Loucy (cell line): ENCODE data around the gene PKNOX2.

Source experiments
- H2AFZ ChIP-seq: fragments of 200-600 bp; sonication (generic); 2 replicates; pipeline ENCODE4 v1.6.0; 2016; ENCODE audit warnings: antibody characterized with exemption, mild to moderate bottlenecking, low read length, moderate library complexity
- H3F3A ChIP-seq: fragments of 200-600 bp; 2 replicates; pipeline ENCODE4 v1.6.0; 2016; ENCODE audit warnings: antibody characterized with exemption, low read depth, mild to moderate bottlenecking
- H3K27me3 ChIP-seq: fragments of 200-600 bp; sonication (generic); 2 replicates; pipeline ENCODE4 v1.6.1; 2014; ENCODE audit warnings: low read length, mild to moderate bottlenecking; ENCODE audit not compliant: insufficient read depth, poor library complexity, severe bottlenecking
- H3K36me3 ChIP-seq: fragments of 200-600 bp; sonication (generic); 2 replicates; pipeline ENCODE4 v1.6.1; 2016; ENCODE audit warnings: low read length; ENCODE audit not compliant: insufficient read depth
- H3K4me1 ChIP-seq: fragments of 200-600 bp; sonication (generic); 2 replicates; pipeline ENCODE4 v1.5.1; 2014; ENCODE audit warnings: low read length, mild to moderate bottlenecking; ENCODE audit not compliant: insufficient read depth, poor library complexity, severe bottlenecking
- H3K4me2 ChIP-seq: fragments of 200-600 bp; sonication (generic); 2 replicates; pipeline ENCODE4 v1.6.0; 2014; ENCODE audit warnings: antibody characterized with exemption, low read length, low read depth, mild to moderate bottlenecking; ENCODE audit not compliant: poor library complexity, severe bottlenecking
- H3K4me3 ChIP-seq: fragments of 200-600 bp; sonication (generic); 2 replicates; pipeline ENCODE4 v1.5.1; 2014; ENCODE audit warnings: low read length, mild to moderate bottlenecking, mixed read lengths; ENCODE audit not compliant: poor library complexity, severe bottlenecking
- H3K79me2 ChIP-seq: fragments of 200-600 bp; sonication (generic); 2 replicates; pipeline ENCODE4 v1.6.1; 2014; ENCODE audit warnings: low read length; ENCODE audit not compliant: insufficient read depth
- H3K9ac ChIP-seq: fragments of 200-600 bp; sonication (generic); 2 replicates; pipeline ENCODE4 v1.6.0; 2014; ENCODE audit warnings: mild to moderate bottlenecking, low read depth, low read length, moderate library complexity; ENCODE audit not compliant: poor library complexity, severe bottlenecking
- H3K9me2 ChIP-seq: fragments of 200-600 bp; sonication (generic); replicated peaks from 2 replicates; pipeline ENCODE4 v1.6.1; 2016; ENCODE audit warnings: low read depth, low read length, mixed read lengths
- H3K9me3 ChIP-seq: fragments of 200-600 bp; sonication (generic); 2 replicates; pipeline ENCODE4 v1.6.1; 2014; ENCODE audit warnings: mild to moderate bottlenecking, antibody characterized with exemption, low read length, low read depth; ENCODE audit not compliant: insufficient read depth
- H4K20me1 ChIP-seq: fragments of 200-600 bp; sonication (generic); 2 replicates; pipeline ENCODE4 v1.6.0; 2014; ENCODE audit warnings: antibody characterized with exemption, low read length, mild to moderate bottlenecking; ENCODE audit not compliant: insufficient read depth, poor library complexity, severe bottlenecking
- EZH2phosphoT487 ChIP-seq: fragments of 200-600 bp; IDR thresholded peaks from 2 replicates; pipeline ENCODE4 v1.6.1; 2018; ENCODE audit warnings: antibody characterized with exemption, mild to moderate bottlenecking, moderate library complexity, borderline replicate concordance
- TF ChIP-seq, protein P1 (sequence below): fragments of 200-600 bp; sonication (generic); conservative IDR thresholded peaks from 2 replicates; pipeline ENCODE4 v1.5.1; 2014; ENCODE audit warnings: mild to moderate bottlenecking, antibody characterized with exemption, low read length

Gene PKNOX2

GRCh38 chr11:125422681-125423080, 258.1 kb downstream of the PKNOX2 start:
- Histone ChIP-seq H3F3A (no peaks in the 10 kb centered on the region), H3K27me3 (no peaks in the 10 kb centered on the region), H4K20me1 (no peaks in the 10 kb centered on the region), H2AFZ (no peak overlapping the region), H3K4me1 (no peaks in the 10 kb centered on the region), H3K79me2 (no peaks in the 10 kb centered on the region), H3K4me3 (no peak overlapping the region), H3K36me3 (no peaks in the 10 kb centered on the region), H3K4me2 (no peak overlapping the region), H3K9me3 (no peaks in the 10 kb centered on the region), H3K9me2 (no peaks in the 10 kb centered on the region), H3K9ac (no peak overlapping the region)
- TF ChIP-seq, protein P1, sequence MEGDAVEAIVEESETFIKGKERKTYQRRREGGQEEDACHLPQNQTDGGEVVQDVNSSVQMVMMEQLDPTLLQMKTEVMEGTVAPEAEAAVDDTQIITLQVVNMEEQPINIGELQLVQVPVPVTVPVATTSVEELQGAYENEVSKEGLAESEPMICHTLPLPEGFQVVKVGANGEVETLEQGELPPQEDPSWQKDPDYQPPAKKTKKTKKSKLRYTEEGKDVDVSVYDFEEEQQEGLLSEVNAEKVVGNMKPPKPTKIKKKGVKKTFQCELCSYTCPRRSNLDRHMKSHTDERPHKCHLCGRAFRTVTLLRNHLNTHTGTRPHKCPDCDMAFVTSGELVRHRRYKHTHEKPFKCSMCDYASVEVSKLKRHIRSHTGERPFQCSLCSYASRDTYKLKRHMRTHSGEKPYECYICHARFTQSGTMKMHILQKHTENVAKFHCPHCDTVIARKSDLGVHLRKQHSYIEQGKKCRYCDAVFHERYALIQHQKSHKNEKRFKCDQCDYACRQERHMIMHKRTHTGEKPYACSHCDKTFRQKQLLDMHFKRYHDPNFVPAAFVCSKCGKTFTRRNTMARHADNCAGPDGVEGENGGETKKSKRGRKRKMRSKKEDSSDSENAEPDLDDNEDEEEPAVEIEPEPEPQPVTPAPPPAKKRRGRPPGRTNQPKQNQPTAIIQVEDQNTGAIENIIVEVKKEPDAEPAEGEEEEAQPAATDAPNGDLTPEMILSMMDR, result no peak
- TF ChIP-seq EZH2phosphoT487, result no peak

- H3K4me2 ChIP-seq, result no peak overlapping the region
- H2AFZ ChIP-seq, result no peak overlapping the region
- no peaks in the 10 kb centered on the region for H3K36me3 ChIP-seq
- H3K27me3 ChIP-seq, result no peaks in the 10 kb centered on the region
- H4K20me1 ChIP-seq, result no peaks in the 10 kb centered on the region
- no peaks in the 10 kb centered on the region for H3K9me2 ChIP-seq
- no peaks in the 10 kb centered on the region for H3K4me1 ChIP-seq
- no peaks in the 10 kb centered on the region for H3F3A ChIP-seq
- TF ChIP-seq EZH2phosphoT487, result no peak
- TF ChIP-seq, protein P1, result peak; percentile 72
- H3K4me3 ChIP-seq, result no peak overlapping the region
- no peaks in the 10 kb centered on the region for H3K79me2 ChIP-seq
- no peak overlapping the region for H3K9ac ChIP-seq
- no peaks in the 10 kb centered on the region for H3K9me3 ChIP-seq
Observed at GRCh38 chr11:125423247-125423849, 258.8 kb downstream of the PKNOX2 start.

GRCh38 chr11:125425601-125426000, 261.1 kb downstream of the PKNOX2 start:
- TF ChIP-seq, protein P1, result no peak
- no peak for TF ChIP-seq EZH2phosphoT487
- Histone ChIP-seq H3K4me3 (no peak overlapping the region), H3K4me1 (no peaks in the 10 kb centered on the region), H3K79me2 (no peaks in the 10 kb centered on the region), H3F3A (no peaks in the 10 kb centered on the region), H3K9ac (no peak overlapping the region), H3K4me2 (no peak overlapping the region), H4K20me1 (no peaks in the 10 kb centered on the region), H3K27me3 (no peaks in the 10 kb centered on the region), H3K9me3 (no peaks in the 10 kb centered on the region), H3K9me2 (no peaks in the 10 kb centered on the region), H3K36me3 (no peaks in the 10 kb centered on the region), H2AFZ (no peak overlapping the region)
